ENCODE measurements around the gene FN1. TPM values are rescaled to one million over a fixed set of nuclear protein-coding genes. Genes with fewer than 3 reads are reported as not detected.
A peak's percentile ranks its signal among the peaks of the same experiment; 100 is the strongest.

FN1 gene
- total and polyA plus RNA-seq, 9 donors = 96.3 to 979 (median 287) TPM

DNA sequence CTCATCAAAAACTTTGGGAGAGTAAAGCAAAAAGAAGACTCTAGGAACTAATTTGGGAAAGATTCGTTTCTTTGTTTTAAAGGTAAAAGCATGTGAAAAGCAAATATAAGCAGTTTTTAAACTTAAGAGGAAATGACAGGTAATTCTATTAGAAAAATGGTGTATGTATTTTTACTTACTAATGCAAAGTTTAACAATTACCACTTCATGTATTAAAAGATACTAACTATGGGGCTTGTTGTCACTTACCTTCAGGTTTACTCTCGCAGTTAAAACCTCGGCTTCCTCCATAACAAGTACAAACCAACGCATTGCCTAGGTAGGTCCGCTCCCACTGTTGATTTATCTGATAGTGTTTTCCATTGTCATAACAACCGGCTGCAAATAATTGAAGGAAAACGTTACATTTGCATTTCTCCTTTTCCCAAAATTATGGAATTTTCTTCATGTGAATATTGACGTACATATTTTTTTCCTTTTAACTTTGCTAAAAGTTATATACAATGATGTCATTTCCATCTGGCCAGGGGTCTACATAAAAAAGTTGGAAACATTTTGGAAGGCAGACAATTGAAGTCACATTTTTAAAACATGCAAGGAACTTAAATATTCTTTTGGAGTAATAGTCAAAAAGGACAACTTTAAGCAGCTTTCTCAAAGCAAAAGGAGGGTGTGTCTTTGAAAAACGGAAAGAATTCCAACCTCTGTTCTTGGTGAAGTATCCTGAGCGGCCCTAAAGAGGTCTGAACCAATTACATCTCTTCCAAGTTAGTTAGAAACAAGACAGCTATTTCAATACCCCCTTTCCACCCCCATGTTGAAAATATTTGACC lies 1.2 kb downstream of the FN1 start:
- DNase-seq = no peak
- intact Hi-C loops (cut with DNase I) = loop anchor here in 1 of 4 donors (10.0 kb wide), 1 partner anchor 1230 kb away; no protein-coding TSS in a partner anchor
- TF ChIP-seq POLR2A (IDR thresholded peaks at IDR 0.05) (no peak), CTCF (IDR thresholded peaks at IDR 0.05) (no peak), EP300 (IDR thresholded peaks at IDR 0.05) (no peak)
- 9 to 16% (median 11%) methylated on average over 10 of the region's 10 CpGs for WGBS, 3 donors
- Histone ChIP-seq H3K27ac (peak overlapping the region in 1 of 2 donors; percentile 92), H3K27me3 (no peaks in the 10 kb centered on the region), H3K4me3 (peak overlapping the region; percentile 78), H3K4me1 (ENCODE audit: insufficient read depth) (no peaks in the 10 kb centered on the region), H3K36me3 (no peaks in the 10 kb centered on the region), H3K9me3 (no peaks in the 10 kb centered on the region)

DNA sequence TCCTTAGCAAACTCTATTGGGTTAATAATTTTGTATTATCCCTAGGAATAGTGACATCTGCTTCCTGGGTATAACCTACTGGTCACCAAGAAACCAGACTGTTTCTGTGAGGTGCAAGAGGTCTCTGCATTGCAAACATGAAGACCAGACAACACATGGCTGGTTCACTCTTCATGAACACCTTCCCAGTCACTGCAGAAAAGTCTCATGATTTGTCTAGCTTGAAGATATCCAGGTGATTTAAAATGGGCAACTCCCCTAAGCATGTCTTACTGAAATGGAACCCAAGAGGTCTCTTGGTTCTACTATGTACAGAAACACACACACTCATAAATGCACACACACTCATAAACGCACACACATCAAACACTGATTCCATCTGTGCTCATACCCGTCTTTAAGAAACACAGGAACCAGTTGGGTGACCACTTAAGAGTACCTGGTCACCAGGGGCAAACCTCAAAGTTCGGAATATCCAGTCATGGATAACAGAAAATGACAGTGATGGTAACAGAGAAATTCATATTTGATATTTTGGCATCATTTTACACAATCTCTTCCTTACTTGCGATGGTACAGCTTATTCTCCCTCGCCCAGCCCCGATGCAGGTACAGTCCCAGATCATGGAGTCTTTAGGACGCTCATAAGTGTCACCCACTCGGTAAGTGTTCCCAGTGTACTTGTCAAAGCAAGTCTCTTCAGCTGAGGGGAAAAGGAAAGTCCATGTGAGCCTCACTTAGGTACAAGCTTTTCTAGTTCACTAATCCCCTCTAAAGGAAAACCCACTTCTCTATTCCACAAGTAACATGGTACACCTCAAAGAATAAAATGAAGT lies 2.9 kb downstream of the FN1 start:
- Histone ChIP-seq H3K27me3 (no peaks in the 10 kb centered on the region), H3K9me3 (no peaks in the 10 kb centered on the region), H3K4me1 (ENCODE audit: insufficient read depth) (no peaks in the 10 kb centered on the region), H3K4me3 (no peak overlapping the region), H3K27ac (peak overlapping the region in 1 of 2 donors; percentile 40), H3K36me3 (no peaks in the 10 kb centered on the region)
- WGBS, 3 donors = 90 to 93% (median 93%) methylated on average over 8 of the region's 8 CpGs
- DNase-seq = no peak
- intact Hi-C loops (cut with DNase I) = loop anchor here in 1 of 4 donors (10.0 kb wide), 1 partner anchor 1232 kb away; no protein-coding TSS in a partner anchor
- TF ChIP-seq CTCF (IDR thresholded peaks at IDR 0.05) (no peak), POLR2A (IDR thresholded peaks at IDR 0.05) (no peak), EP300 (IDR thresholded peaks at IDR 0.05) (no peak)

GRCh38 chr2:215431778-215432758 lies 3.8 kb downstream of the FN1 start:
- Histone ChIP-seq H3K27me3 (no peaks in the 10 kb centered on the region), H3K4me3 (no peak overlapping the region), H3K9me3 (no peaks in the 10 kb centered on the region), H3K4me1 (ENCODE audit: insufficient read depth) (no peaks in the 10 kb centered on the region), H3K27ac (no peak overlapping the region), H3K36me3 (no peaks in the 10 kb centered on the region)
- 80 to 84% (median 82%) methylated on average over 7 of the region's 7 CpGs for WGBS, 3 donors
- DNase-seq = no peak
- intact Hi-C loops (cut with DNase I) = loop anchor here in 1 of 4 donors (10.0 kb wide), 1 partner anchor 1233 kb away; no protein-coding TSS in a partner anchor
- TF ChIP-seq EP300 (IDR thresholded peaks at IDR 0.05) (no peak), POLR2A (IDR thresholded peaks at IDR 0.05) (no peak), CTCF (IDR thresholded peaks at IDR 0.05) (no peak)
